ENCODE data around the gene PLA2G4B. TPM values are rescaled to one million over a fixed set of nuclear protein-coding genes. Genes with fewer than 3 reads are reported as not detected.

The PLA2G4B gene
- total RNA-seq, 3 donors from 2014 or later: 3.2 to 11.0 (median 10.2) TPM

GRCh38 chr15:41885841-41886240 is 47.2 kb downstream of the PLA2G4B start:
- H3K27ac ChIP-seq: no peak overlapping the region
- no peak overlapping the region for H3K4me3 ChIP-seq
- DNase-seq (ENCODE audit: low spot score in 2 of 2): no peak
- intact Hi-C loops (cut with DNase I; ENCODE audit: low total_unique reads): no loop called here
- no peaks in the 10 kb centered on the region for H3K9me3 ChIP-seq
- no peaks in the 10 kb centered on the region for H3K4me1 ChIP-seq
- no peaks in the 10 kb centered on the region for H3K27me3 ChIP-seq
- TF ChIP-seq CTCF (IDR thresholded peaks at IDR 0.05) (no peak), POLR2A (IDR thresholded peaks at IDR 0.05) (no peak), POLR2AphosphoS5 (IDR thresholded peaks at IDR 0.05) (no peak)
- no peaks in the 10 kb centered on the region for H3K36me3 ChIP-seq

- H3K9me3 ChIP-seq: no peaks in the 10 kb centered on the region
- DNase-seq (ENCODE audit: low spot score in 2 of 2): no peak
- H3K4me3 ChIP-seq: no peak overlapping the region
- TF ChIP-seq POLR2A (IDR thresholded peaks at IDR 0.05): no peak
- no peak for TF ChIP-seq CTCF (IDR thresholded peaks at IDR 0.05)
- no peak for TF ChIP-seq POLR2AphosphoS5 (IDR thresholded peaks at IDR 0.05)
- intact Hi-C loops (cut with DNase I; ENCODE audit: low total_unique reads): no loop called here
- no peak overlapping the region for H3K27ac ChIP-seq
- no peaks in the 10 kb centered on the region for H3K4me1 ChIP-seq
- H3K27me3 ChIP-seq: no peaks in the 10 kb centered on the region
- no peaks in the 10 kb centered on the region for H3K36me3 ChIP-seq
Observed at GRCh38 chr15:41886741-41887140, 48.1 kb downstream of the PLA2G4B start.

- H3K4me3 ChIP-seq: no peak overlapping the region
- no peaks in the 10 kb centered on the region for H3K27me3 ChIP-seq
- TF ChIP-seq POLR2A (IDR thresholded peaks at IDR 0.05): no peak
- no peak for TF ChIP-seq POLR2AphosphoS5 (IDR thresholded peaks at IDR 0.05)
- no peak for TF ChIP-seq CTCF (IDR thresholded peaks at IDR 0.05)
- no peaks in the 10 kb centered on the region for H3K36me3 ChIP-seq
- no peaks in the 10 kb centered on the region for H3K9me3 ChIP-seq
- DNase-seq (ENCODE audit: low spot score in 2 of 2): no peak
- H3K27ac ChIP-seq: no peak overlapping the region
- H3K4me1 ChIP-seq: no peaks in the 10 kb centered on the region
- intact Hi-C loops (cut with DNase I; ENCODE audit: low total_unique reads): no loop called here
Observed at GRCh38 chr15:41887161-41887560, 48.5 kb downstream of the PLA2G4B start.

GRCh38 chr15:41887893-41888292 is 49.2 kb downstream of the PLA2G4B start:
- peaks cover 0 to 3% of the 10 kb centered on the region in 2 donors for H3K4me1 ChIP-seq
- no peaks in the 10 kb centered on the region for H3K36me3 ChIP-seq
- H3K9me3 ChIP-seq: no peaks in the 10 kb centered on the region
- intact Hi-C loops (cut with DNase I; ENCODE audit: low total_unique reads): no loop called here
- DNase-seq (ENCODE audit: low spot score in 2 of 2): no peak
- no peak for TF ChIP-seq CTCF (IDR thresholded peaks at IDR 0.05)
- TF ChIP-seq POLR2AphosphoS5 (IDR thresholded peaks at IDR 0.05): no peak
- no peak for TF ChIP-seq POLR2A (IDR thresholded peaks at IDR 0.05)
- no peak overlapping the region for H3K27ac ChIP-seq
- H3K27me3 ChIP-seq: no peaks in the 10 kb centered on the region
- H3K4me3 ChIP-seq: no peak overlapping the region

- intact Hi-C loops (cut with DNase I; ENCODE audit: low total_unique reads): no loop called here
- no peak for DNase-seq (ENCODE audit: low spot score in 2 of 2)
- no peak overlapping the region for H3K4me3 ChIP-seq
Observed at GRCh38 chr15:41888662-41889253, 50.1 kb downstream of the PLA2G4B start.

More at GRCh38 chr15:41888662-41889253, 50.1 kb downstream of the PLA2G4B start:
- TF ChIP-seq POLR2AphosphoS5 (IDR thresholded peaks at IDR 0.05): no peak
- no peak for TF ChIP-seq CTCF (IDR thresholded peaks at IDR 0.05)
- TF ChIP-seq POLR2A (IDR thresholded peaks at IDR 0.05): no peak
- H3K27ac ChIP-seq: no peak overlapping the region
- H3K4me1 ChIP-seq: peaks cover 0 to 6% of the 10 kb centered on the region in 2 donors
- no peaks in the 10 kb centered on the region for H3K36me3 ChIP-seq
- H3K9me3 ChIP-seq: no peaks in the 10 kb centered on the region
- no peaks in the 10 kb centered on the region for H3K27me3 ChIP-seq

All from breast epithelium (tissue), 4 donors.